Measurements from ENCODE around the gene GPRIN3. TPM values are rescaled to one million over a fixed set of nuclear protein-coding genes. Genes with fewer than 3 reads are reported as not detected.

Gene GPRIN3
- total RNA-seq, 1 donor from 2014 or later, result 25.2 TPM

GRCh38 chr4:89301902-89302301, 5.7 kb downstream of the GPRIN3 start:
- Histone ChIP-seq H3K27ac (no peak overlapping the region), H3K9me3 (no peaks in the 10 kb centered on the region), H3K36me3 (no peaks in the 10 kb centered on the region), H3K4me1 (peaks cover 30% of the 10 kb centered on the region), H3K27me3 (no peaks in the 10 kb centered on the region), H3K4me3 (no peak overlapping the region)
- DNase-seq, result no peak
- intact Hi-C loops (cut with DNase I), result no loop called here
- no peak for TF ChIP-seq CTCF (IDR thresholded peaks at IDR 0.05)
- no peak for ATAC-seq

GRCh38 chr4:89301003-89301402, 6.6 kb downstream of the GPRIN3 start:
- no peaks in the 10 kb centered on the region for H3K36me3 ChIP-seq
- ATAC-seq (no peak), DNase-seq (no peak)
- peaks cover 30% of the 10 kb centered on the region for H3K4me1 ChIP-seq
- no peaks in the 10 kb centered on the region for H3K9me3 ChIP-seq
- no peak overlapping the region for H3K4me3 ChIP-seq
- intact Hi-C loops (cut with DNase I), result no loop called here
- no peak for TF ChIP-seq CTCF (IDR thresholded peaks at IDR 0.05)
- no peak overlapping the region for H3K27ac ChIP-seq
- no peaks in the 10 kb centered on the region for H3K27me3 ChIP-seq

GRCh38 chr4:89300499-89300898, 7.1 kb downstream of the GPRIN3 start:
- intact Hi-C loops (cut with DNase I), result no loop called here
- no peaks in the 10 kb centered on the region for H3K36me3 ChIP-seq
- no peaks in the 10 kb centered on the region for H3K27me3 ChIP-seq
- no peak for ATAC-seq
- no peak for DNase-seq
- no peak for TF ChIP-seq CTCF (IDR thresholded peaks at IDR 0.05)
- no peak overlapping the region for H3K4me3 ChIP-seq
- H3K27ac ChIP-seq, result peak overlapping the region; percentile 9
- H3K4me1 ChIP-seq, result peaks cover 30% of the 10 kb centered on the region
- no peaks in the 10 kb centered on the region for H3K9me3 ChIP-seq

DNA sequence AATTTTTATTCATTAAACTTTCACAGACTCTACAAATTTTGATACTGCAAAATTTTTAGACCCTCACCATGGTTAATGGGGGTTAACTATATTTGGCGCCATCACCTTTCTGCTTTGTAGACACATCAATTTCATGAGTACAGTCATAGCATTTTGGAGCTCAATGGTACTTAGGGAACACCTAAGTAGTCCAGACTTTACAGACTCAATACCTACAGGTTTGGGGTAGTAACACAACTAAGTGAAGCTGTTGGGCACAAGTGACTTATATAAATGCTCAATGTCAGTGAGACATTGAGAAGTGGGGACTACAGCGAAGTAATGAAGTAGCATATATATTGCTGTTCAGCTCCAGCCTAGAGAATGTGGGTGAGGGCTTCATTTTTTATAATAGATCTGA, 7.5 kb downstream of the GPRIN3 start:
- Histone ChIP-seq H3K9me3 (no peaks in the 10 kb centered on the region), H3K36me3 (no peaks in the 10 kb centered on the region), H3K4me3 (no peak overlapping the region), H3K4me1 (peaks cover 34% of the 10 kb centered on the region), H3K27me3 (no peaks in the 10 kb centered on the region), H3K27ac (peak overlapping the region; percentile 9)
- ATAC-seq, result no peak
- DNase-seq, result no peak
- no peak for TF ChIP-seq CTCF (IDR thresholded peaks at IDR 0.05)
- intact Hi-C loops (cut with DNase I), result no loop called here

DNA sequence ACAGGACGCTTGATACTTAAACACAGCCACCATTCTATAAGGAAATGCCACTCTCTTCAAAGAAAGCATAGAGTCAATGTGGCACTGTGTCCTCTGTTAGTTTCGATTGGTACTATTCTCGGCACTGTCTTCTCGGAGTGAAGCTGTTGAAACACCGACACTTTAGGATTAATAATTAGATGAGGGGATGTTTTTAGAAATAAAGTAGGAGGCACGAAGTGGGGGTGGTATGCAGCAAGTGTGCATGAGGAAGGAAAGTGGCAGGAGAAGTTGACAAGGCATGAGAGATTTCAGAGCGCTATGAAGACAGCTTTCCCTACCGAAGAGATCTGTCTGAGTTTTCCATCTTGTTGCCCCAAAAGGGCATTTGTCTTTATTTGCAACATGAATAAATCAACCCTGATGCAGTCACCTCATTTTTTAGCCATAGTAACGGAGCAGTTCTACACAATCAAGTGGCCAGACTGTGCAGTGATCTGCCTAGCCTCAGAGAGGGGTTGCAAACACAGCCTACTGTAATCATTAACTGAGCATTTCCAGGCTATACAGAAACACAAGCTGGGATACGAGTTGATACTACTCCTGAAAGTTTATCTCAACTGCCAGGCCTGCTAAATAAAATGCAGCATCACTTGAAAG, 8.3 kb downstream of the GPRIN3 start:
- no peaks in the 10 kb centered on the region for H3K27me3 ChIP-seq
- peak overlapping the region; percentile 33 for H3K4me3 ChIP-seq
- TF ChIP-seq CTCF (IDR thresholded peaks at IDR 0.05), result no peak
- peak overlapping the region; percentile 53 for H3K27ac ChIP-seq
- H3K9me3 ChIP-seq, result no peaks in the 10 kb centered on the region
- no peaks in the 10 kb centered on the region for H3K36me3 ChIP-seq
- peaks cover 31% of the 10 kb centered on the region for H3K4me1 ChIP-seq
- ATAC-seq (peak; percentile 50), DNase-seq (no peak)
- intact Hi-C loops (cut with DNase I), result no loop called here

GRCh38 chr4:89298788-89299152, 8.8 kb downstream of the GPRIN3 start:
- H3K4me3 ChIP-seq, result peak overlapping the region; percentile 33
- H3K4me1 ChIP-seq, result peaks cover 26% of the 10 kb centered on the region

More at GRCh38 chr4:89298788-89299152, 8.8 kb downstream of the GPRIN3 start:
- no peaks in the 10 kb centered on the region for H3K36me3 ChIP-seq
- DNase-seq (no peak), ATAC-seq (peak; percentile 38)
- intact Hi-C loops (cut with DNase I), result no loop called here
- peak; percentile 13 for TF ChIP-seq CTCF (IDR thresholded peaks at IDR 0.05)
- no peaks in the 10 kb centered on the region for H3K27me3 ChIP-seq
- peak overlapping the region; percentile 53 for H3K27ac ChIP-seq
- H3K9me3 ChIP-seq, result no peaks in the 10 kb centered on the region
